GM19193 (cell line): ENCODE measurements around the gene LTA4H.

ENCODE experiments used
- POLR2A ChIP-seq: IDR thresholded peaks from 4 replicates; pipeline ENCODE4 v1.6.1; 2011; ENCODE audit not compliant: insufficient read depth, insufficient read length; ENCODE audit errors: extremely low read depth

LTA4H gene

GRCh38 chr12:95975491-95975890 is 59.9 kb downstream of the LTA4H start:
- TF ChIP-seq POLR2A, result no peak

- TF ChIP-seq POLR2A, result no peak
These were observed 61.0 kb downstream of the LTA4H start for GRCh38 chr12:95974358-95974757.

GRCh38 chr12:95972832-95973456 is 62.4 kb downstream of the LTA4H start:
- TF ChIP-seq POLR2A, result no peak

GRCh38 chr12:95970905-95971304 is 64.5 kb downstream of the LTA4H start:
- no peak for TF ChIP-seq POLR2A

GRCh38 chr12:95967301-95967700 is 68.1 kb downstream of the LTA4H start:
- TF ChIP-seq POLR2A, result no peak

GRCh38 chr12:95966287-95966870 is 69.0 kb downstream of the LTA4H start:
- TF ChIP-seq POLR2A, result no peak

- TF ChIP-seq POLR2A, result no peak
These were observed 72.3 kb downstream of the LTA4H start for GRCh38 chr12:95963096-95963495.

GRCh38 chr12:95962222-95962621 is 73.2 kb downstream of the LTA4H start:
- no peak for TF ChIP-seq POLR2A

GRCh38 chr12:95960241-95960640 is 75.1 kb downstream of the LTA4H start:
- TF ChIP-seq POLR2A, result no peak

GRCh38 chr12:95959107-95959506 is 76.3 kb downstream of the LTA4H start:
- no peak for TF ChIP-seq POLR2A

GRCh38 chr12:95956557-95957145 is 78.7 kb downstream of the LTA4H start:
- TF ChIP-seq POLR2A, result no peak

- no peak for TF ChIP-seq POLR2A
These were observed 79.7 kb downstream of the LTA4H start for GRCh38 chr12:95955549-95956159.

GRCh38 chr12:95953000-95953399 is 82.4 kb downstream of the LTA4H start:
- no peak for TF ChIP-seq POLR2A

- TF ChIP-seq POLR2A, result no peak
These were observed 83.9 kb downstream of the LTA4H start for GRCh38 chr12:95951515-95951914.
